Upper lobe of left lung (tissue), 4 donors: Measurements from ENCODE around the gene MAST3.
A peak's percentile ranks its signal among the peaks of the same experiment; 100 is the strongest.

ENCODE experiments used
- CTCF ChIP-seq, 6 experiments: fragments of 450-650 bp in 4 of 6; fragments of 200-600 bp in 2 of 6; sonication (generic) in 2 of 6; IDR thresholded peaks; one replicate each; pipeline ENCODE4 v1.5.1; 2016 to 2019; ENCODE audit warnings: antibody characterized with exemption in 6 of 6
- EP300 ChIP-seq, 4 donors: sonication (generic); formaldehyde crosslinking; IDR thresholded peaks; one replicate each; pipeline ENCODE4 v1.5.1; 2017; ENCODE audit warnings: antibody characterized with exemption in 4 of 4, control low read depth in 2 of 4
- POLR2A ChIP-seq, 4 donors: fragments of 450-650 bp; IDR thresholded peaks; one replicate each; pipeline ENCODE4 v1.5.1; 2016 to 2017; ENCODE audit warnings: antibody characterized with exemption in 4 of 4, mild to moderate bottlenecking in 2 of 4

- peak in 2 of 6 experiments; percentile 32 to 38 for TF ChIP-seq CTCF (IDR thresholded peaks at IDR 0.05)
- TF ChIP-seq POLR2A (IDR thresholded peaks at IDR 0.05): peak in 3 of 4 donors; percentile 80 to 85 (median 83)
- peak in 1 of 4 donors; percentile 15 for TF ChIP-seq EP300 (IDR thresholded peaks at IDR 0.05)
Observed at GRCh38 chr19:18192673-18193387, 95.3 kb downstream of the MAST3 start, which contains the start of gene MPV17L2.
